Measurements from ENCODE around the gene OSBPL5. TPM values are rescaled to one million over a fixed set of nuclear protein-coding genes. Genes with fewer than 3 reads are reported as not detected.
"Not testable (repeated sequence)": the region's sequence is repeated elsewhere in the genome, so short reads cannot be mapped to it uniquely, and the experiment has no call there.

OSBPL5 gene
- total and polyA plus RNA-seq, 2 of the 4 experiments (the other 2 are of a cell fraction) = 14.9 to 22.3 TPM

GRCh38 chr11:3169255-3170043 is 4.3 kb upstream of the OSBPL5 start (continued):
- TF ChIP-seq USF2 (IDR thresholded peaks at IDR 0.05; ENCODE audit: low read depth, low read length) = peak; percentile 89

DNA sequence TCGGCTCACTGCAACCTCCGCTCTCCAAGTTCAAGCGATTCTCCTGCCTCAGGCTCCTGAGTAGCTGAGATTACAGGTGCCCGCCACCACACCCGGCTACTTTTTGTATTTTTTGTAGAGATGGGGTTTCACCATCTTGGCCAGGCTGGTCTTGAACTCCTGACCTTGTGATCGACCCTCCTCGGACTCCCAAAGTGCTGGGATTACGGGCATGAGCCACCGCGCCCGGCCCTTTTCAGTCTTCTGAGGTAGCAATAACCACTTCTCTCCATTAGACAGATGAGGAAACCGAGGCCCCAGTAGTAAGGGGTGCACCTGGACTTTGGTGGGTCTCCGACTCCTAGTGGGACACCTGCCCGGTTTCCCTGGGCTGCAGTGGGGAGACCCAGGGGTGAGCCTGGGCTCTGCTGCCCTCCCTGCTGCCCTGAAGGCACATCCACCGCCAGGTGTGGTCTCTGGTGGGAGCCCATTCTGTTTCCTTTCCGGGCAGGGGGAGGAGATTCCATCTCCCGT is 3.7 kb upstream of the OSBPL5 start:
- WGBS, 2 experiments (ENCODE audit: extremely low coverage in 2 of 2, insufficient read length in 1 of 2) = 53% methylated on average over 2 of the region's 17 CpGs; no CpG with 5 or more reads in 1 of the 2 experiments
- ChIA-PET CTCF (interaction anchor here (1.2 kb wide), 1 partner anchor 26 kb away, joined by 5 read pairs; no protein-coding TSS in a partner anchor), POLR2A (ENCODE audit: unreplicated experiment) (interaction anchor here (0.6 kb wide), 1 partner anchor 277 kb away, joined by 3 read pairs; no protein-coding TSS in a partner anchor)
- in situ Hi-C loops (cut with MboI; ENCODE audit: low sequenced_read_pairs); BruUV-seq (replicated peaks); H2BK20ac ChIP-seq (ENCODE audit: low read depth, low read length); H3K79me1 ChIP-seq (ENCODE audit: low read depth in 1 of 2, low read length in 2 of 2); H3K56ac ChIP-seq (ENCODE audit: extremely low read depth, insufficient read depth, low read length); H3K36me3 ChIP-seq (ENCODE audit: control insufficient read depth, insufficient read depth, low read length); ATAC-seq (ENCODE audit: low read depth); H3K27me3 ChIP-seq (ENCODE audit: control insufficient read depth, insufficient read depth, low read length); H4K91ac ChIP-seq (ENCODE audit: insufficient read depth, low read depth, low read length); H3K9me1 ChIP-seq (ENCODE audit: insufficient read depth, low read length); H4K20me1 ChIP-seq (ENCODE audit: insufficient read depth, low read length); H3K4ac ChIP-seq (ENCODE audit: low read depth, low read length); DNase-seq; dilution Hi-C loops (cut with HindIII; ENCODE audit: low sequenced_read_pairs, unreplicated experiment); H3K9me3 ChIP-seq (ENCODE audit: control insufficient read depth, insufficient read depth, low read length): not testable (repeated sequence)
- H4K8ac ChIP-seq (ENCODE audit: low read depth in 2 of 2, low read length in 2 of 2) = peak overlapping the region; percentile 21 to 82; a peak in 2 of 4 replicates
- peak overlapping the region; percentile 80 for H2AK9ac ChIP-seq (replicated peaks; ENCODE audit: low read depth, low read length, poor library complexity)
- H2AFZ ChIP-seq (replicated peaks; ENCODE audit: low read length, poor library complexity) = peak overlapping the region; percentile 94
- H3K4me1 ChIP-seq (ENCODE audit: control insufficient read depth, insufficient read depth, low read length) = peaks cover 19% of the 10 kb centered on the region
- H3K4me3 ChIP-seq (ENCODE audit: insufficient read depth, low read depth, low read length) = peak overlapping the region; percentile 48
- intact Hi-C loops (cut with micrococcal nuclease) = loop anchor here (10.0 kb wide), 1 partner anchor 114 kb away; the partner anchor contains the start of gene CARS1
- H2BK120ac ChIP-seq (ENCODE audit: low read depth, low read length) = peak overlapping the region; percentile 83
- peak overlapping the region; percentile 48 for H4K5ac ChIP-seq (ENCODE audit: low read depth, low read length)
- H2BK15ac ChIP-seq (ENCODE audit: low read depth, low read length) = peak overlapping the region; percentile 65; the same call in 2 of the 3 replicates
- peak overlapping the region; percentile 1; the same call in 1 of the 2 replicates for H2AK5ac ChIP-seq (ENCODE audit: low read depth, low read length)
- 0 out of 2 replicates have a peak overlapping the region, but pooled peaks have one; percentile 1 for H3K23ac ChIP-seq (ENCODE audit: low read depth, low read length)
- peak overlapping the region; percentile 5 for H3K14ac ChIP-seq (replicated peaks; ENCODE audit: low read depth, low read length)
- peak overlapping the region; percentile 88 for H3K4me2 ChIP-seq (ENCODE audit: low read depth, low read length)
- peak overlapping the region; percentile 55 for H3K18ac ChIP-seq (ENCODE audit: low read depth, low read length)
- peak overlapping the region; percentile 81 for H2BK5ac ChIP-seq (ENCODE audit: low read depth, low read length, poor library complexity, severe bottlenecking)
- peak overlapping the region; percentile 67; the same call in 1 of the 2 replicates for H3K27ac ChIP-seq (ENCODE audit: insufficient read depth, low read length)
- H3K9ac ChIP-seq (ENCODE audit: low read depth, low read length) = peak overlapping the region; percentile 37; the same call in 1 of the 2 replicates

All from IMR-90 (cell line).